Kidney (tissue), 14 donors: Measurements from ENCODE around the gene ZNF830. TPM values are rescaled to one million over a fixed set of nuclear protein-coding genes. Genes with fewer than 3 reads are reported as not detected.

Experiments
- DNase-seq, 5 donors: peaks; one replicate each; pipeline ENCODE4 v3.0.0-alpha.2; 2013 to 2020
- FAIRE-seq: peaks from 2 replicates; lab custom pipeline; 2012; peaks lifted over from hg19 to GRCh38; lab: Jason Lieb, UNC
- H3K27ac ChIP-seq, 2 donors: one replicate each; pipeline ENCODE4 v1.7.0; 2013; ENCODE audit warnings: low read depth in 2 of 2, low read length in 2 of 2, inconsistent platforms in 1 of 2
- H3K27me3 ChIP-seq: one replicate; pipeline ENCODE4 v1.7.1; 2013; ENCODE audit warnings: low read length, inconsistent platforms; ENCODE audit not compliant: control insufficient read depth, insufficient read depth
- H3K36me3 ChIP-seq, 3 donors: one replicate each; pipeline versions ENCODE4 v1.7.0 to v1.7.1; 2013; ENCODE audit warnings: low read length in 3 of 3, control low read depth in 1 of 3, inconsistent platforms in 1 of 3; ENCODE audit not compliant: insufficient read depth in 3 of 3, control insufficient read depth in 2 of 3
- H3K4me1 ChIP-seq, 3 donors: one replicate each; pipeline versions ENCODE4 v1.7.0 to v1.7.1; 2013; ENCODE audit warnings: low read length in 3 of 3, inconsistent platforms in 1 of 3, low read depth in 1 of 3; ENCODE audit not compliant: control insufficient read depth in 2 of 3, insufficient read depth in 2 of 3
- H3K4me3 ChIP-seq, 3 donors: one replicate each; pipeline versions ENCODE4 v1.7.0 to v1.8.1; 2013; ENCODE audit warnings: low read length in 3 of 3, control low read depth in 1 of 3, inconsistent platforms in 1 of 3
- H3K9ac ChIP-seq, 3 donors: one replicate each; pipeline versions ENCODE4 v1.7.0 to v1.7.1; 2013; ENCODE audit warnings: low read length in 3 of 3, control low read depth in 1 of 3, inconsistent platforms in 1 of 3
- H3K9me3 ChIP-seq, 3 donors: one replicate each; pipeline versions ENCODE4 v1.7.0 to v1.7.1; 2013; ENCODE audit warnings: low read length in 3 of 3, control low read depth in 1 of 3, inconsistent platforms in 1 of 3; ENCODE audit not compliant: control insufficient read depth in 2 of 3, insufficient read depth in 1 of 3
- intact Hi-C: fragments of 100-400 bp; cut with DNase I; formaldehyde crosslinking; loops from one replicate; pipeline ENCODE4 v1.11.1; 2022
- polyA plus RNA-seq: library from polyadenylated mRNA; stranded (reverse); fragments of 350-450 nt; fragmentation: Illumina TruSeq; extraction: RNeasy Lipid Tissue Mini Kit (QIAGEN cat#74804); gene quantifications from one replicate; pipeline ENCODE4 v1.2.3, GENCODE V29; 2014; ENCODE audit warnings: low read depth, low replicate concordance; ENCODE audit not compliant: insufficient read depth
- total RNA-seq: library from RNA; stranded (reverse); fragmentation: NEBNext Ultra II Directional; extraction: Animal tissue kit (Norgen Biotek cat#: 25700); gene quantifications from one replicate; pipeline ENCODE4 v1.2.1, GENCODE V29; 2021
- TF ChIP-seq, protein P1 (sequence below): IDR thresholded peaks from 3 replicates; pipeline ENCODE4 v1.5.1; 2012; ENCODE audit warnings: mild to moderate bottlenecking, moderate library complexity, borderline replicate concordance; ENCODE audit not compliant: insufficient read depth; ENCODE audit errors: extremely low read depth
- donor health status: control.
- donor health status: control.
- donor health status: control.
- donor health status: control.
- donor health status: control.
- donor health status: DM: yes; HTN: yes; CAD: no.
- donor health status: Normal renal cell carcinoma (clear cell type).

Gene ZNF830
- total and polyA plus RNA-seq, 2 donors from 2014 or later = 10.0 to 16.8 TPM

DNA sequence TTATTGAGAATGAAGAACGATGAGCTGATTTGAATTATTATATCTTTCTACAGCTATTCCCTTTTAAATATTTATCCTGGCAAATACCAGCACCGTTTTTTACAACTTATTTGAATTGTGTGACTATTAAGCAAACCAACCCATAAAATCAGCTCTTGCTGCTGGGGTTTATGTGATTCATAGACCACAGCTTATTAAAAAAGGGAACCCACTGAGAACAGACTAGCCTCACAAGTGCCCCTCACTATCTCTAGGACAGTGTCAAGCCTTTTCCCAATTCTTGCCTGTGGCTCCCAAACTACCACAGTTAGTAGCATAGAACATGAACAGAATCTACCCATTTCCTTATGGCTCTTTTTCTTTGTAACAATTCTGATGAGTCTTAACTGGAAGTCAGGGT, 12.8 kb downstream of the ZNF830 start:
- intact Hi-C loops = no loop called here
- DNase-seq = no peak
- Histone ChIP-seq H3K9me3 (no peaks in the 10 kb centered on the region), H3K4me1 (no peaks in the 10 kb centered on the region), H3K4me3 (no peak overlapping the region), H3K27ac (no peak overlapping the region), H3K9ac (no peak overlapping the region), H3K36me3 (no peaks in the 10 kb centered on the region), H3K27me3 (no peaks in the 10 kb centered on the region)
- TF ChIP-seq, protein P1, sequence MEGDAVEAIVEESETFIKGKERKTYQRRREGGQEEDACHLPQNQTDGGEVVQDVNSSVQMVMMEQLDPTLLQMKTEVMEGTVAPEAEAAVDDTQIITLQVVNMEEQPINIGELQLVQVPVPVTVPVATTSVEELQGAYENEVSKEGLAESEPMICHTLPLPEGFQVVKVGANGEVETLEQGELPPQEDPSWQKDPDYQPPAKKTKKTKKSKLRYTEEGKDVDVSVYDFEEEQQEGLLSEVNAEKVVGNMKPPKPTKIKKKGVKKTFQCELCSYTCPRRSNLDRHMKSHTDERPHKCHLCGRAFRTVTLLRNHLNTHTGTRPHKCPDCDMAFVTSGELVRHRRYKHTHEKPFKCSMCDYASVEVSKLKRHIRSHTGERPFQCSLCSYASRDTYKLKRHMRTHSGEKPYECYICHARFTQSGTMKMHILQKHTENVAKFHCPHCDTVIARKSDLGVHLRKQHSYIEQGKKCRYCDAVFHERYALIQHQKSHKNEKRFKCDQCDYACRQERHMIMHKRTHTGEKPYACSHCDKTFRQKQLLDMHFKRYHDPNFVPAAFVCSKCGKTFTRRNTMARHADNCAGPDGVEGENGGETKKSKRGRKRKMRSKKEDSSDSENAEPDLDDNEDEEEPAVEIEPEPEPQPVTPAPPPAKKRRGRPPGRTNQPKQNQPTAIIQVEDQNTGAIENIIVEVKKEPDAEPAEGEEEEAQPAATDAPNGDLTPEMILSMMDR = no peak
- no peak for FAIRE-seq

DNA sequence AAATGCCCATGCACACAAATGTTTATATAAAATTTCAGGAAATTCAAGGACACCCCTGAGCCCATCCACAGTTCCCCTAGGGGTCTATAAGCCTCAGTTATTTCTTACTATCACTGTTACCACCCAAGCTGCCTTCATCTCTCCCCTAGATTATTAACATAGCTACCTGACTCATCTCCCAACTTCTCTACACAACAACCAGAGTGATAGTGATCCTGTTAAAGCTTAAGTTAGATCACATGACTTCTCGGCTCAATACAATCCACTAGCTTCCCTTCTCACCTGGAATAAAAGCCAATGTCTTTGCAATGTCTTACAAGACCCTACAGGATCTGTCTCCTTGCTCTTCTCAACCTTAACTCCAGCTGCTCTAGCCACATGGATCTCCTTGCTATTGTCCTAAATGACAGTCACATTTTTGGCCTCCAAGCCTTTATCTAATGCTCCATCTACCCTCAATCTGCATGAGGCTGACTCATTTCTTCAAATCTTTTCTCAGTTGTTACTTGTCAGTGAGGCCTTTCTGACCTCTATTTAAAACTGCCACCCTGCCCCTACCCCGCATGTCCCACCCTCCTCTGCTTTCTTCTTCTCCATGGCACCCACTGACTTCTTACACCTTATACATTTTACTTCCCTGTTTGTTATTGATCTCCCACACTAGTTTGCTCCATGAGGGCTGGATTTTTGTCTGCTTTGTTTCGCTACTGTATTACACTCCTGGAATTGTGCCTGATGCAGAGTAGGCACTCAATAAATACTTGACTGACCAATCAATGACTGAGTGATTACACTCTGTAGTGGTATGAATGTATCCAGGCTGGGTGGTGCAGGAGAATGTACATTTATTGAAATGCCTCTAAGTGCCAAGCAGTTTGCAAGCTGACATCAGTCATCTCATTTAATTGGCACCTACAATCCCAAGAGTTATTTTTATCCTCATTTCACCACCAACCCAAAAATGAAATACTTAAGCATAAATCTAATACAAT, 13.8 kb downstream of the ZNF830 start:
- intact Hi-C loops = no loop called here
- Histone ChIP-seq H3K36me3 (no peaks in the 10 kb centered on the region), H3K4me3 (no peak overlapping the region), H3K9ac (no peak overlapping the region), H3K4me1 (peaks cover 0 to 2% (median 0%) of the 10 kb centered on the region in 3 donors), H3K27ac (no peak overlapping the region), H3K9me3 (no peaks in the 10 kb centered on the region), H3K27me3 (no peaks in the 10 kb centered on the region)
- no peak for FAIRE-seq
- DNase-seq = no peak
- TF ChIP-seq, protein P1 = no peak

- Histone ChIP-seq H3K9ac (no peak overlapping the region), H3K27ac (no peak overlapping the region), H3K9me3 (no peaks in the 10 kb centered on the region), H3K4me1 (peaks cover 7 to 12% (median 8%) of the 10 kb centered on the region in 3 donors), H3K27me3 (no peaks in the 10 kb centered on the region), H3K4me3 (no peak overlapping the region), H3K36me3 (peaks cover 0 to 4% (median 0%) of the 10 kb centered on the region in 3 donors)
- FAIRE-seq = no peak
- no peak for DNase-seq
- intact Hi-C loops = no loop called here
- TF ChIP-seq, protein P1 = no peak
These were observed 17.8 kb downstream of the ZNF830 start for GRCh38 chr17:34979153-34979552.
